NCI-H128 (cell line): ENCODE results near the gene CAMK2N2.
"Not testable (repeated sequence)": the region's sequence is repeated elsewhere in the genome, so short reads cannot be mapped to it uniquely, and the experiment has no call there.

ENCODE experiments used
- DNase-seq: peaks from one replicate; lab custom pipeline; 2025; ENCODE audit not compliant: unreplicated experiment; lab: John Stamatoyannopoulos, UW

CAMK2N2 gene

DNA sequence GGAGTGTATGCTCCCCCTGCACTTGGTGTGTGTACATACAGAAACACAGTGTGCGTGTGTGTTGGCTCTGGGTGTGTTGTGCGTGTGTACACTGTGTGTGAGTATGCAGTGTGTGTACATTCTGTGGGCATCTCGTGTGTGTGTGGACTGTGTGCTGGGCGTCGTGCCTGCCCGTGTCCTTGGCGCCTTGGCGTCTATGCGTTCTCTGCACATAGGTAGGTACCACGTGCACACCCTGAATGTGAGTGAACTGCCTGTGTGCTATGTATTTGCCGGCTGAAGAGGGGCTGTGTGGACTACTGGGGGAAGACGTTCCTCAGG, 14.0 kb upstream of the CAMK2N2 start:
- no peak for DNase-seq

DNA sequence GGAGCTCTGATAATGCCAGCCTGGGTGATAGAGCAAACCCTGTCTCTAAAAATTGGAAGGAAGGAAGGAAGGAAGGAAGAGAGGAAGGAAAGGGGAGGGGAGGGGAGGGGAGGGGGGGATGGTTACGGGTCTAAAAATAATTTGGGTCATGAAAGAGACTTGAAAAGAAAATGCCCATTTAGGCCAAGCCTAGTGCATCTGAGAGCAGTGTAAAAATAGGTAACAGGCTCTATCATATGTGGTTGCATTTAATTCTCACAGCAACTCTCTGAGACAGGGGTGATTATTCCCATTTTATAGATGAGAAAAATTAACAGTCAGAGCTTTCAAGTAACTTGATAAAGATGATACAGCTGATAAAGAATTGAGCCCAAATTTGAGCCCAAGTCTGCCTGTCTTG, 10.9 kb upstream of the CAMK2N2 start:
- DNase-seq: no peak

DNA sequence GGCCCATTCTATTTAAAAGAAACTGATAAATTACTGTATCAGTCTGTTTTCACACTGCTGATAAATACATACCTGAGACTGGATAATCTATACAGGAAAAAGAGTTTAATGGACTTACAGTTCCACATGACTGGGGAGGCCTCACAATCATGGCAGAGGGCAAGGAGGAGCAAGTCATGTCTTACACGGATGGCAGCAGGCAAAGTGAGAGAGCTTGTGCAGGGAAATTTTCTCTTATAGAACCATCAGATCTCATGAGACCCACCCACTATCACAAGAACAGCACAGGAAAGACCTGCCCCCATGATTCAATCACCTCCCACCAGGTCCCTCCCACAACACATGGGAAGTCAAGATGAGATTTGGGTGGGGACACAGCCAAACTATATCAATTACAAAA, 5.9 kb upstream of the CAMK2N2 start:
- DNase-seq: not testable (repeated sequence)

DNA sequence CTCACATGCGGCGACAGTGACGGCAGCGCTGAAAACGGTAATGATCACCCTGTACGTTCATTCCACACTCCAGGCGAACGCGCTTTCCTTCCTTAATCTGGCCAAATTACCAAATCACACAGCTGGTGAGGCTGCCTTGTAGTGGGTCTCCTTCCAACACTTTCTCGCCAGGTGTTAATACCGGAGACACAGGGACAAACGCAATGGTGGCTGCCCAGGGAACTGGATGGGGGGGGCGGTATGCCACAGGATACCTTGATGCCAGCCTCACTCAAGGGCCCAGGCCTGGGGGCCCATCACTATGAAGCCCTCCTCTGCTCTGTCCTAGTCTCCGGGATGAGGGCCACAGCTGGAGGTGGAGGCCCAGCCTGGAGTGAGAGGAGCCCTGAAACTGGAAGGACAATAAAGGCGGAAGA, 1.4 kb upstream of the CAMK2N2 start:
- no peak for DNase-seq

DNA sequence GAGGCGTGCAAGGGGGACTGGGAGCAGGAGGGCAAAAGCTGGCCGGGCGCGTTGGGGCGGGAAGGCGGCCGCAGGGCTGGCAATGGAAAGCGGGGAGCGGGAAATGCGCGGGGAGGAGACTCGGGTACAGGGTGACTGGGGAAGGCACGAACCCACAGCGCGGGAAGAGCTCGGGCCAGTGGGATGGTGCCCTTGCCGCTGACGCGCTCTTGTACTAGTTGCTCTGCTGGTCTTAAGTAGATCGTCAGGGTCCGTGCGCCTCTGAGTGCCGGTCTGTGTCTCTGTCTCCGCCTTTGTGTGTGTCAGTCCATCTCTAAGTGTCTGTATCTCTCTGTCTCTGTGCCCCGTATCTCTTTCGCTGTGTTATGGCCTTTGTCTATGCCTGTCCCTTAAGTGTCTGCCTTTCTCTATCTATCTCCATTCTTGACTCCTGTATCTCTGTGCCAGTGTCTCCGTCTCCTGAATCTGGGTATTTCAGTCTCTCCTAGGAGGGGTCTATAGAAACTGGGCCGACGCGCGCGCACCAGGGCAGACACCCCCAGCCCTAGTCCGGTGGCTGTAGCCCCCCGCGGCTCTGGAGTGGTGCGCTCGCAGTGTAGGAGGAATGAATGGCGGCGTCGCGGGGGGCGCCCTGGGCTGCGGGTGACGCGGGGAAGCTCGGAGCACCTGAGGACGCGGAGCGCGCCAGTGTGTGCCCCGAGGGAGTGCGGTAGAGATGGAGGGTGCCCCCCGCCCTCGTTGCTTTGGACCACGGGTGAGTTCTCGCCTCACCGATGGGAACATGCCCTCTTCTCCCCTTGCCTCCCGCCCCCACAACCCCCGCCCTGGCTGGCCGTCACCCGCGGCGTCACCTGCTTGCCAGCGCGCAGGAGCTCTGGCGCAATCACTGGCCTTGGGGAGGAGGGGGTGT, 756 bp upstream of the CAMK2N2 start:
- no peak for DNase-seq

DNA sequence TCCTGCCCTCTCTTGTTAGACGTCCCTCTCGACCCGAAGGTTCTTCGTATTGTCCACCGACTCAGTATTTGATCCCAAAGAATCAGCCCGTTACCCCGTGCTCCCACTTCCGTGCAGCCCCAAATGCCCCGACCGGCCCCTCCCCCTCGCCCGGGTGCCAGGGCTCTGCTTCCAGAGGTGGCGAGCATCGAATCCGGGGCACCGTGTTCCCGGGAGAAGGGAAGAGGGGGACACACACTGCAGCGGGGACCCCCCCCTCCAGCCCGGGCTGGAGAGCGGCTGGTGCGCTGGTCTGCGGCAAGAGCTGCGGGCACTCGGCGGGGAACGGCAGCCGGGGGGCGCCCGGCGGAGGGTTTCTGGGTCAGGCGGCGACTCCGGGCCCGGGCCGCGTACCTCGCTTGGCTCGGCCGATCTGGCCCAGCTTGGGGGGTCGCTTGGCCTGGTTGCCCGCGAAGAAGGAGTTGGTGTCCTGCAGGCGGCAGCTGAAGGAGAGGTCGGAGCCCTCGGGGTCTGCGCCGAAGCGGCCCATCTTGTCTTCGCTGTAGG, 556 bp downstream of the CAMK2N2 start:
- no peak for DNase-seq

DNA sequence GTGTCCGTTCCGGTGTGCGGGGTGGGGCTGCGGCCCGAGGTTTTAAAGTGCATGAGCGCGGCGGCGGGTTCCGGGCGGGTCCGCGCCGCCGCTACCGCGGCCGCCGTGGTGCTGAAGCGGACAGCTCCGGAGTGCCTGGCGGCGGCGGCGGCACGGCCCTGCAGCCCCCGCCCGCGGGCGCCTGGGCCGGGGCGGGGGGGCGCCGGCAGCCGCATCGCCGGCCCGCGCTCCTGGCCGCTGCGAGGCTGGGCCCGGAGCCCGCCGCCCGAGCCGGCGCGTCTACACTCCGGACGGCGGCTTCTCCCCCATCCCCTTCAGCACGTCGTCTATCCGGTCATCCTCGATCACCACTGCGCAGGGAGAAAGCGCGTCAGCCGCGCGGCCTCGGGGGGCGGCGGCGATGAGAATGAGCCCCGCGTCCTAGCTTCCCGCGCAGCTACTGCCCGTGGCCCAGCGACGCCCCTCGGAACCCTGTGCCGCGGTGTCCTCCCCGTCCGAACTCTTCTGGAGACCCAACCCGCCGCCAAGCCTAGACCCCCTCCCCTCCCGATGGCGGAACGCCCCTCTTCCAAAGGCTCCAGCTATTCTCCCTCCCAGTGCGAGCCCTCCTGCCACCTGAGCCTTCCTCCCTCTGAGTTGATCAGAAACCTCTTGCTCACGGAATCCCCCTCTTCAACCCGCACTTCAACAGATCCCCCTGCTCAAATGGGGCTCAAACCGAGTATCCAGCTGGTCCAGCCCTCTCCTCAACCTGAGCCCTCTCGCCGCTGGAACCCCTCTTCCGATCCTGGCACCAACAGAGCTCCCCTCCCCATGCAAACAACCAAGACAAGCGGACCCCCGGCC, 1.3 kb downstream of the CAMK2N2 start:
- DNase-seq: no peak

DNA sequence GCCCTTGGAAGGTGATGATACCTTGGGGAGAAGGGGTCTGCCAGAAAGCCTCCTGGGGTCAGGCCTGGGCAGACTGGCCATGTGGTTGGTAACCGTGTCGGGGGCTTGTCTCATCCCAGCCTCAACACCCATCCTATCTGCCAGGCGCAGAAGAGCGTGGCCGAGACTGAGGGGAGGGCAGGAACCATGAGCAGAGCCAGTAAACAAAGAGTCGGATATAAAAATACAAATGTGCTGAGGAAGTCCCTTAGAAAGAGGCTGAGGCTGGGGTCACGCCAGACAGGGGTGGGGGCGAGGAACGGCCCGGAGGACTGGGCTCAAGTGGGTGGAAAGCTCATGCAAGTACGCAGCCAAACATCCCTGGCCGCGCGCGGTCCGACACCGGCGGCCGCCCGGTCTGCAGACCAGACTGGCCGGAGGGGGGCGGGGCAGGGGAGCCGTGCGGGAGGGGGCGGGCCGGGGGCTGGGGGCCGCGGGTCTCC, 1.9 kb downstream of the CAMK2N2 start:
- no peak for DNase-seq

DNA sequence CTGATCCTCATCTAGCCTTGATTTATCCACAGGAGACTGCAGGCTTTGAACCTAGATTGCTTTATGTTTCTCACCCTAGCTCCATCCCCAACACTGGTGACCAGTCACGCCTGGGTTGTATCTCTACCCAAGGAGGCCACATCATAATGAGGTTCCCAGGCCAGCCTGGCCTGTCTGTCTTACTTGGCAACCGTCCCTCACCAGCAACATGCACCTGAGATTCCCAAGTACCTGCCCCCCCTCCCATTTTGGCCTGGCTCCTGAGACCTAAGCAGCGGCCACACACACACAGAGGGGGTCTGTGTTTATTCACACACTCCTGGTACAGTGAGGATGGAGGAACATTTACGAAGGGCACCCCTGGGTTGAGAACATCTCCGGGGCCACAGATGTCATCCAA, 2.4 kb downstream of the CAMK2N2 start:
- DNase-seq: no peak

DNA sequence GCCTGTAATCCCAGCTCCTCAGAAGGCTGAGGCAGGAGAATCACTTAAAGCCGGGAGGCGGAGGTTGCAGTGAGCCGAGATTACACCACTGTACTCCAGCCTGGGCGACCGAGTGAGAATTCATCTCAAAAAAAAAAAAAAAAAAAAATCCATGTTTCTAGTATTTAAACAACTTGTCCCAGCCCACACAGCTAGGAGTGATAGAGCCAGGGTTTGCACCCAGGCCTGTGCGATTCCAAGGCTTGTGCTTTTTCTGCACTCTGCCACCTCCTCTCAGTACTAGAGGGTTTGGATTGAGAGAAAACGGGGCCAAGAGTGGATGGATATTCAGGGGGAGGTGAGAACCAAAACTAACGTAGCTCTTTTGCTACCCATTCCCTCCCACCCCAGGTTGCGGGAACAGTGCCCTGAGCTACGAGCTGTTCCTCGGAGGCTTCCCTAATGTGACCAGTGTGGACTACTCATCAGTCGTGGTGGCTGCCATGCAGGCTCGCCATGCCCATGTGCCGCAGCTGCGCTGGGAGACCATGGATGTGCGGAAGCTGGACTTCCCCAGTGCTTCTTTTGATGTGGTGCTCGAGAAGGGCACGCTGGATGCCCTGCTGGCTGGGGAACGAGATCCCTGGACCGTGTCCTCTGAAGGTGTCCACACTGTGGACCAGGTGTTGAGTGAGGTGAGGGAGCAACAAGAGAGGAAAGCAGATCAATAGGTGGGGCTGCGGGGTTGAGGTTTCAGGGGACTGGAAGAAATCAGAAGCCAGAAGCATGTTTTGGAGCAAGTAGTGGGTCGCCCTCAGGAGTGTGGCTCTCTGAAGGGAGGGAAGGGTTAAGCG, 4.1 kb downstream of the CAMK2N2 start:
- no peak for DNase-seq

DNA sequence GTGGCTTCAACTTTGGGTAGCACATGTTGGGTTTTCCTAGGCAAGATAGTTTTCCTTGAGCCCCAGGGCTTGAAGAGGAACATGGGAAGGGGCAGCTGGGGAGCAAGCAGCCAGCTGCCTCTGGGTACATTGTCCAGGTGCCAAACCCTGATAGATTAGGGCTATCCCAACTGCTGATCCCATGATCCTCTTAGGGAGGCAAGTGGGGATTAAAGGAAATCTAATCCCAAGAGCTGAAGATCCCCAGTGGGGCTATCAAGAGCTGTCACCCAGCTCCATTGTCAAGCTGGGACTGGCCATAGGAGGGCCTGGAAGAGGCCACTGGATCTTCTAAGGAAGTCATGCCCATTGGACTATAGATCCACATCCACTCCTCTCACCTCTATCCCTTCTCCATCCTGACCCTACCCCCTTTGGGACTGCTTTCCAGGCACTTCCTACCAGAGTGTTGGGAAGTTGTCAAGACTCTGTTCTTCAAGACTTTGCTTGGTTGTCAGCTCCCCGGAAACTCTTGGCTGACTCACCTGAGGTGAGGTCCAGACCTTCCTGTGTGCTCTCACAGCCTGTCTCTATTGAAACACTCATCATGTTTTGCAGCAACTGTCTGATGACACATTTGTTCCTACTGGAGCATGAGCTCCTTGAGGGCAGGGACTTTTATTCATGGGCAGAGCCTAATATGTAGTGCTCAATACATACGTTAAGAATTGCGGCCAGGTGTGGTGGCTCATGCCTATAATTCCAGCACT, 5.9 kb downstream of the CAMK2N2 start:
- DNase-seq: no peak

DNA sequence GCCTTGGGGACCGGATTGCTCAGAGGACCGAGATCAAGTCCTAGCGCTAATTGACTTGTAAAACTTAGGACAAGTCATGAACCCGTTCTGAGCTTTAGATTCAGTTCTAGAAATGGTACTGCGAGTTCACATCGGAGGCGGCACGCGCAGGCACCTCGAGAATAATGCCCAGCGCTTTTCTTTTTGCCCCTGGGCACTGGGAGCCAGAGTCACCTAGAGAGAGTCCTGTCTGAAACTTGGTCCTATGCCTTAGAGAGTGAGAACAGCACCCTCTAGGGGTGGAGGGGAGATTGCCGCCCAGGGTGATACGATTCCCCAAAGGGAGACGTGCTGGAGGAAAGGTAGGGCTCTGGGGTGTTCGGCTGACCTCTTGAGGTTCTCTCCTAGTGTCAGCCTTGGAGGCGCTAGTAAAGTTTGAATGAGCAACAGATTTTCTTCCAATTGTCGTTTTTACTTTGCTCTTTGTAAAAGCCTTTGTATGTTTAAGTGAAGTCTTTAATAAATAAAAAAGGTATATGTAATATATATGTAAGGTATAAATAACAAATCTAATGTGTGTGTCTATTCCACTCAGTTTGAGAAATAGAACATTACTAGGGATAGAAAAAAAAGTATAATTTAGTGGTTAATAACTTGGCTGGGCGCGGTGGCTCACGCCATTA, 11.1 kb downstream of the CAMK2N2 start:
- DNase-seq: peak; percentile 97

DNA sequence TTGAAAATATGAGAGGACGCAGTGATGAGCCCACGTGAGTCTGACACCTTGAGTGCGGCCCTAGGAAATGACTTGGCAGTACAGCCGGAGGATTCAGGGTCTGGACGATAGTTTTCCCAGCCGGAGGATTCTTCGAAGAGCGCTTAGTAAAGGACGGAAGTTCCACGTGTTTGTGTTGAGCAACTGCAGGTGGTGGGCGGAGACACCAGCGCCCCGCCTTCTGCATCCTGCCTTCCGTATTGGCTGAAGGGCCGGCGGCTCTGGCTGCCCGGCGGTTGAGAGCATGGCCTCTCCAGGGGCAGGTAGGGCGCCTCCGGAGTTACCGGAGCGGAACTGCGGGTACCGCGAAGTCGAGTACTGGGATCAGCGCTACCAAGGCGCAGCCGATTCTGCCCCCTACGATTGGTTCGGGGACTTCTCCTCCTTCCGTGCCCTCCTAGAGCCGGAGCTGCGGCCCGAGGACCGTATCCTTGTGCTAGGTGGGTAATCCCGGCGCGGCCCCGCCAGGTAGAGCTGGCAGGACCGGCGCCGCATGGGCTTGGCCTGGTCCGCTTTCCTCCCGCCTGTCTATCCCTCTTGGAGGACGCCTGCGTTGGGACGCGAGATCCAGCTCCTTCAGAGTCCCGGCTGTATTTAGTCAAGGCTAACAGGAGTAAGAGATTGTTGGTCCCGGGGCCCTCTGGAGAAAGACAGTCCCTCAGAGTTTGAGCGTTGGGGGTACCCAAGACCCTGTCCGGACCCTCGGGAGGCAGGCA, 11.8 kb downstream of the CAMK2N2 start, which contains the start of gene EEF1AKMT4:
Gene EEF1AKMT4 (plus strand): TSS at position 261 of the 755 bp plus-strand sequence. CDS start 23 bp downstream, at position 284.
- peak; percentile 81 for DNase-seq

DNA sequence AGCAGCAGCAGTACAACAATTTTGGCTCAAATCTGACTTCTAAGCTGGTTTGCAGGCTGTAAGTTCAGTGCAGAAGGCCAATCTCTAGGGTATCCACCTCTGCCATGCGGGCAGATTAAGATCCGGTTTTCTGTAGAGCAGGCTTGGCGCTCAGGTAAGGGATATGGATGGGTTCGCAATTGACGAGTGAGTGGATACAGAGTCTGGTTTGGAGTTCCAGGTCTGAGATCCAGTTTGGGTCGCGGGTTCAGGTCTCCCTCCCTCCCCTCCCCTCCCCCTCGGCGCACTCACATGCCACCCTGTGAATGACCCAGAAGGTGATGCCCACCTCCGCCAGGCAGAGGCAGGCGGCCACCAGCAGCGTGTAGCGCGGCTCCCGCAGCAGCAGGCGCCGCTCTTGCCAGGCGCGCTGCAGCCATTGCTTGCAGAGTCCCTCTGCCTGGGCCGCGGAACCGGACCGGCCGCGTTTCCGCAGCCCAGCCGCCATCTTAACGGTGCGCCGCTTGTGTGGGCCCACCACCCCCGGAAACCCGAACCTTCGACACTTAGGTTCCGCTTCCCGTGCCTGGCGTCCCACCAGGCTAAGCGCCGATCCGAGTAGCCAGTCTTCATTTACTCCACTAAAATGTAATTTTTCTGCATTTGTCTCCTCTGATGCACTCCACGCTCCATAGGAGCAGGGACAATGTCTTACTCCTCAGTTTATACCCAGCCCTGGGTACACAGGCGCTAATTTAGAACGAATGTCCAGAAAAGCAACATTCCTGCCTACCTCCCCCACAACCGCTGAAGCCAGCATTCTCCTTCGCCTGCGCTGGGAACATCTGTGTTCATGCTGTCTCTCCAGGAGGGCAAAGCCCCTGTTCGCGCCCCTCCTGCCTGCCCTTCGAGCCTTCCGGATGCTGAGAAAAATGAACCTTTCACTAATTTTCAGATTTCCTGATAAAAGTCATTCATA, 12.6 kb downstream of the CAMK2N2 start, which contains the start of gene ALG3:
Gene ALG3 (minus strand): TSS at position 509 of the 958 bp plus-strand sequence. CDS start 22 bp downstream, at position 487.
- peak; percentile 70 for DNase-seq

DNA sequence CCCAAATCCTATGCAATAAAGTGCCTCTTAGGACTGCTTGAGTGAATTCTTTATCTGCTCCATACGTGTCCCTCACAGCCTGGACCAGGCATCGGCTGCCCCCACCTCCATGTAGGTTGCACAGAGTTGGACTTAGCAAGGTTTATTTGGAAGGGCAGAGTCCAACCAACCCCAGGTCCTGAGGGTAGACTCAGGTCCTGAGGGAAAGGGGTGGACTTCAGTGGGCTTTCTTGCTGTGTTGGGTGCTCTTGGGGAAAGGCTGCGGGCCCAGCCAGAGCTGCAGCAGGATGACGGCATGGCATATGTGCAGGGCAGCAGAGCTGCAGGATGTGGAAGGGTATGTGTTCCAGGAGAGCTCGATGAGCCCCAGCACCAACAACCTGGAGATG, 19.1 kb downstream of the CAMK2N2 start:
- no peak for DNase-seq

DNA sequence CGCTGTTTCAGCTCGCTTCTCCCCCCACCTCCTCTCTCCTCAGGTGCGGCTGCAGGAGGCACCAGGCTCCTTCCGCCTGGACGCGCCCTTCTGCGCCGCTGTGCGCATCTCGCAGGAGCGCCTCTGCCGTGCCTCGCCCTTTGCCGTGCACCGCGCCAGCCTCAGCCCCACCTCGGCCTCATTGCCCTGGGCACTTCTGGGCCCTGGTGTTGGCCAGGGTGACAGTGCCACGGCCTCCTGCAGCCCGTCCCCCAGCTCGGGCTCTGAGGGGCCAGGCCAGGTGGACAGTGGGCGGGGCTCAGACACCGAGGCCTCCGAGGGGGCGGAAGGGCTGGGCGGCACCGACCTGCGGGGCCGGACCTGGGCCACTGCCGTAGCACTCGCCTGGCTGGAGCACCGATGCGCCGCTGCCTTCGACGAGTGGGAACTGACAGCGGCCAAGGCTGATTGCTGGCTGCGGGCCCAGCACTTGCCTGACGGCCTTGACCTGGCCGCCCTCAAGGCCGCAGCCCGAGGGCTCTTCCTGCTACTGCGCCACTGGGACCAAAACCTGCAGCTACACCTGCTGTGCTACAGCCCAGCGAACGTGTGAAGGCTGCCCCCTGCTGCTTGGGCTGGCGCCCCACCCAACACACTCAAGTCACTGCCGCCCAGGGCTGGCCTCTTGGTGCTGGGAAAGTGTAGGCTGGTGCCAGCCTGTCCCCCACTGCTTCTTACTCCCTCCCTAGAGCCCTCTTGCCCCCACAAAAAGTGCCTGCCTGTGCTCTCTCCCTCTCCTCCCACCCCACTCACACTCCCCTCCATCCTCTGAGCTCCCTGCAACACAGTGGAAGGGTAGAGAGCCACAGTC, 19.7 kb downstream of the CAMK2N2 start:
- DNase-seq: no peak

DNA sequence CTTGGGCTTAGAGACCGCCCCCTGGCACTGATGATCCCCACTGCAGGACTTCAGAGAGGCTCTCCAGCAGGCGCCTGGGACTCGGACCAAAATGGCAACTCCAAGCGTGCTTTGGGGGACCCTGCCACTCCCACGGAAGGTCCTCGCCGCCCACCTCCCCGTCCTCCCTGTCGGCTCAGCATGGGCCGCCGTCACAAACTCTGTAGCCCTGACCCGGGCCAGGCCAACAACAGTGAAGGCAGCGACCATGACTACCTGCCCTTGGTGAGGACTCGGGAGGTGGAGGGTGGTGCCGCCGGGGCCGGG, 20.3 kb downstream of the CAMK2N2 start:
- no peak for DNase-seq
